HG02885 (cell line): ENCODE results near the gene AKAP11.

Experiments used
- ATAC-seq: cut with Tn5 transposase; IDR thresholded peaks from one replicate; pipeline ENCODE4 v1.9.1; 2021; ENCODE audit warnings: mild to moderate bottlenecking; ENCODE audit not compliant: unreplicated experiment, poor library complexity

AKAP11 gene

DNA sequence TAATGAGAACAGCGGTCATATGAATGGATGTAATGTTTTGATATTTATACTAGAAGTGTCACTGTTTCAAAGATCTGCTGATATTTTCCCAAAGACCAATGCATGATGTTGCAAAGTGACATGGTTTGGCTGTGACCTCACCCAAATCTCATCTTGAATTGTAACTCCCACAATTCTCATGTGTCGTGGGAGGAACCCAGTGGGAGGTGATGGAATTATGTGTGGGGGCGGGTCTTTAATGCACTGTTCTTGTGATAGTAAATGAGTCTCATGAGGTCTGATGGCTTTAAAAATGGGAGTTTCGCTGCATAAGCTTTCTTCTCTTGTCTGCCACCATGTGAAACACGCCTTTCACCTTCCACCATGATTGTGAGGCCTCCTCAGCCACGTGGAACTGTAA lies 98.3 kb downstream of the AKAP11 start:
- ATAC-seq, result no peak
